NCI-H345 (cell line): ENCODE measurements around the gene BBOX1.

Experiments
- DNase-seq: peaks from one replicate; lab custom pipeline; 2025; lab: John Stamatoyannopoulos, UW

The BBOX1 gene

DNA sequence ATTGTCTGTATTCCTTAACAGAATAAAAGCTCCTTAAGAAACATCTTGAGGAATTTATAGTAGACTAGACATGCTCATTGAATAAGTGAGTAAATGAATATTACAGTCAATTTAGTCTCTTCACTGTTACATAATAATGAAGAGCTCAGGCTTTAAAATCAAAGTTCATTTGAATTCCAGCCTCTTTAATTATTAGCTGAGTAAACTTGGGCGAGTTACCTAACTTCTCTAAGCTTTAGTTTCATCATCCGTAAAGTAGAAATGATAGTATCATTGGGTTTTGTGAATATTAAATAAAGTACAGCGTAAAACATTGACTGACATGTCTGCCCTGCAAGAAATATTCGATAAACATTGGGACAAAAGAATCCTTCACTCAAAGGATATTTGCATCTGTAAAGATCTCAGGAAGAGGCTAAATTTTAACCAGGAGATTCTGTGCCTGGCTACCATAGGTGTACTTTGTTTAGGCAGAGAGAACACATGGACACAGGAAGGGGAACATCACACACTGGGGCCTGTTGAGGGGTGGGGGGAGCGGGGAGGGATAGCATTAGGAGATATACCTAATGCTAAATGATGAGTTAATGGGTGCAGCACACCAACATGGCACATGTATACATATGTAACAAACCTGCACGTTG lies 15.2 kb upstream of the BBOX1 start:
- DNase-seq: no peak

DNA sequence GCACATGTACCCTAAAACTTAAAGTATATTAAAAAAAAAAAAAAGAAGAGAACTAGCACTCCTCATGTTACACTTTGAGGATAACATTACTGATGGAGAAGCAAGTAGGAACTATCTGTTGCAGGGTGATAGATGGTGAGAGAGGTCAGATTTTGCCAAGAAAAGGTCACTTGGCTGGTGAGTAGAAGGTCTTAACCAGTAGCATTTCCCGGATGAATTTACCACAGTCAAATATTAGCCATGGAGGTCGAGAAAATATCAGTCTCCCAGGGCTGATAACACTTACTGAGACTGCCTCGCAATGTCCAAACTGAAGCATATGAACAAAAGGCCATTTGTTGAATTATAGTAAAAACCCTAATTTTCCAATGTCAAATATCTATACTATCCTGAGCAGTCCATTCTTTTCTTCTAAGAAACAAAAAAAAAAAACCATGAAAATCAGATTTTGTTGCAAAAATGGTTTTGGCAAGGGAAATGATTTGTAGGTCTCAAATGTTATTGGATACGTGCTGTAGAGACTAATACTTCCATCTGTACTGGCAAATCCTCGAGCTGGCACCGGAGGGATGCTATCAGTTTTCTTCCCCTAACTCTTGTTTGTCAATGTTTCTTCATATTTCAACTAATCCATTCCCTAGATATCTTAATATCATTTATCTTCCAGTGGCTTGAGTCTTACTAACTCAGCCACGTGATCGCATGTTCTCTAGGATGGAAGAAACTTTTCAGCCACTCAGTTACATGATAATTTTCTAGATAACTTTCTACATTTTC lies 14.5 kb upstream of the BBOX1 start:
- no peak for DNase-seq

DNA sequence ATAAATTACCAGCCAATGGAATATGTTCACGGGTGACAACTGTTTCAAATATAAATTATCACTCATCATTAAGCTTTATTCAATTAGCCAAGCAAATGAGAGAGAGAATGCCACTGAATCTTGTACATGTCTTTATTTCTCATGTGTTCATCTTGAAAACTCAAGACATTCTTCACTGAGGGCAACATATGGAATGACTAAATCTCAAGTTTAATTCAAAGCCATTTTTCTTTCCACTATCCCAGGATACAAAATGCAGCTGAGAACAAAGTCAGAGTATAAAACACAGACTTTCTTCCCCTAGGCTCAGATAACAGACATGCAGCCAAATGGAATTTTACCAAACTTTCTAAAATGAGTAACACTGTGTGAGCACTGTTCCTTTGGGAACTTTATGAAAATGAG lies 12.1 kb upstream of the BBOX1 start:
- DNase-seq: no peak

DNA sequence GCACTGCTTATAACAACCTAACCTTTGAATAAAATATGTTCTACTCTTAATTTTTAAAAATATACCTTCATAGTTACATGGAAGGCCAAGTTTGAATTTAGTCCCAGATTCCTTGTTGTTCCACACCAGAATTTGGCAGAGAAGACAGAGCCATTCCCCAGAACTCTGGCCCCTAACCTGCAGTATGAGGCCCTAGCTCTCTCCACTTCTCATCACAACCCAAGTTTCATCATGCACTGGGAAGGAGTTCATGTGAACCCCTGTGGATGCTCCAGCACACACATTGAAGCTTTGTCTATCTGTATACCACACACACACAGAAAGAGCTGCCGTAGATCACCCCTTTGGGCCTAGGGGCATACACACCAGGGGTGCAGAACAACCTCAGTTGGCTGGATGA lies 10.6 kb upstream of the BBOX1 start:
- no peak for DNase-seq

DNA sequence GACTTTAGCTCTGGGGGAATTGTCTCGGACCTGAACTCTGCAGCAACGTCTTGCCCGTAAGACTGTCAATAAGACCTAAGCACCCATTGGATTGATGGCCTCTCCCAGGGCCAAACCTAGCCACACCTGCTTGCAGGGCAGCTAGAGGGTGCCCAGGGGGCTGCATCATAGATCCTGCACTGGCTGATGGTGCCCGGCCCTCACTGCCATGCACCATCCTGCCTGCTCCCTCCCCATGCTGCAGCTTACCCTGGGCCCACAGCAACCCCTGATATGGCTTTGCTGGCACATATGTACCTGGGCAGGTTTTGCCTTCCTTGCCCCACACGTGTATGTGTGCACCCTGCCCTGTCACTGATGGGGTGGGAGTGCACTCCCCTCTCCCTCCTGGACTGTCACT lies 8.9 kb upstream of the BBOX1 start:
- no peak for DNase-seq

DNA sequence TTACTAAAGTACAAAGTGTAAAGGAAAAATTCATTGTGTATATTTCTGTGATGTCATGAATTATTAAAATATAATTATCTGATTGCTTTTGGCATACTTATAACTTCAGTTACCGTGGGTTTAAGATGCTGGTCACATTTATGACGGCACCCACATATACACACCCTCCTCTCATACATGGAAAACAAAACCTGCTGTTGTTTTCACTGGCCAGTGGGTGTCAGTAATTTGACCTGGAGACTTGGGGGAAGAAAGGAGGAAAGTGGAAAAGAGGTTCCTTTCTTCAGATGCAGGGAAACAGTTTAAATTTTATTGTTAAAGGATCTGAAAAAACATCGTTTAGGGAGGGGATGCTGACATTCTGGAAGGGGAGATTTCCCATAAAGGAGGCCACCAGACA lies 742 bp upstream of the BBOX1 start:
- DNase-seq: no peak

DNA sequence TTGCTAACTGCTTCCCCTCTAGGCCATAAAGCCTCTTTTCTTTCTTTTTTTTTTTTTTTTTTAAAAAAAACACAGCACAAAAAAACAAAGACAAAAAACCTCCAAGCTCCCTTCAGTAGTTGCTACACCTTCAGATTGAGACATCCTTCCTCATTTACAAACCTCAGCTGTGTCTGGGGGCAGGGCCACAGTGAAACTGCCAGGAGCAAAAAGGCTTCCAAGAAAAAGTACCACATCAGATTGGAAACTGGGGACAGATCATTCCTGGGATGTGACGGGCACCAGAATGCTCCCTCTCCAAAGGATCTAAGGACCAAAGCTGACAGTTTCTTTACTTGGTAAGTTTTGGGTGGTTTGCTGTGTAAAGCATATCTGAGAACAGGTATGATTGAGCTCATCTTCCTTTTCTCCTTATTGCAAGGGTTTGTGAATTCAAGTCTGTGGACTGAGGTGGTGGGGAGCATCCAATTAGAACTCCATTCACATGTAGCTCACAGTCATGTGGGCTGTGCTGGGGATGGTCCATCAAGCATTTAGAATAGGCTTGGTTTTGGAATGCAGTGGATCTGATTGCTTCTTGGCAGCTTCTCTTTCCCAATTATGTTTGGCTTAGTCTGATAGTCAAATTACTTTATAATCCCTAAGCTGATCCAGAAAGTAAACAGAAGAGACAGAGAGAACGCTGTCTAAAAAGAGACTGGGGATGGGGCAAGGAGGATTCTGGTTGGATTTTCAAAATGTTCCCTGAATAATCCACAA lies 705 bp downstream of the BBOX1 start:
- no peak for DNase-seq

DNA sequence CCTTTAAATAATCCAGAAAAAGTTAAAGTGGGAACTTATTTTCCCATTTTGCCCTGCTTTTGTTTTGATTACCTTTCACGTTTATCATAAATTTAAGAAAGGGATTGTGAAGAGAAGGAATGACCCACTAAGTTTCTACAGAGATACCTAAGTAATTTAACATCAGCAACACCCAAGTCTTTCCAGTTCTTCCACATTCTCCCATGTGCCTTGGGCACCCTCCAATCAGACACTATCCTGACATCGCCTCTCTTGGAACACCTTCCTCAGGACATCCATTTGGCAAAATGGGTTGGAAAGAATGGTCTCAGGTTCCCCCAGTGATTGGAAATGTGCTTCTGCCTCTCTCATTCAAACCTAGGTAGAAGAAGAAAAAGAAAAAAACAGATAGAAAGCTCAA lies 6.3 kb downstream of the BBOX1 start:
- no peak for DNase-seq

DNA sequence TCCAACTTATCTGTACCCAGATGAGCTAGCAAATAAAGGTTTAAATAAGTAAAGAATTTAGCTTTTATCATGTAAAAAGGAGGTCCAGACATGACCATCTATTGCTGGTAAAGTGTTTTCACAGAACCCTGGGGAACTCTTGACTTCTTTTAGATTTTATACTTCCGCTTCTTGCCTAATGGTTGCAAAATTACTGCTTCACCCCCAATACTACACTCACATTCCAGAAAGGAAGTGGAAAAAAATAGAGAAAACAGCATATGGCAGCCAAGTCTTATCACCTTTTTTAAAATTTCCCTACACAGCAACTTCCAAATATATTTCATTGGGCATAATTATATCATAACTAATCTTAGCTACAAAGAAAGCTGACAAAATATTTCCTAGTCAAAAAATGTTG lies 12.1 kb downstream of the BBOX1 start:
- DNase-seq: no peak

DNA sequence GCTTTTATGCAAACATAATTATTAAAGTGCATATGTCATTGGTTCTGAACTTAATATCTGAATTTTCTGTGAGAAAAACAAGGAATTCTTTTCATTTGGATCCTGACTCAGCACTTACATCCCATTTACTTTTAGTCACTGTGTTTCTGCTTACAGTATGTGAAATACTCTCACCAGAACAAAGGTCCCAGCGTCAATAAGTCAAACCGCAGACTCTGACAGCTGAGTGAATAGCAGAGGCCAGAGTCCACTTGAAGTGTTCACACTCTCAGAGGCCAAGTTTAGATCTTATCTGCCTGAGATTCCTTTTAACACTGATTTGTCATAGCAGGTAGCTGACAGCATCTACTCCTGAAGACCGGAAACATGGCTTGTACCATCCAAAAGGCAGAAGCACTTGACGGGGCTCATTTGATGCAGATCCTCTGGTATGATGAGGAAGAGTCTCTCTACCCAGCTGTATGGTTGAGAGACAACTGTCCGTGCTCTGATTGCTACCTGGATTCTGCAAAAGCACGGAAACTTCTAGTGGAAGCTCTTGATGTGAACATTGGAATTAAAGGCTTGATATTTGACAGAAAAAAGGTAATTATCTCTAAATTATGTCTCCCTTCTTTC lies 14.6 kb downstream of the BBOX1 start:
- no peak for DNase-seq

DNA sequence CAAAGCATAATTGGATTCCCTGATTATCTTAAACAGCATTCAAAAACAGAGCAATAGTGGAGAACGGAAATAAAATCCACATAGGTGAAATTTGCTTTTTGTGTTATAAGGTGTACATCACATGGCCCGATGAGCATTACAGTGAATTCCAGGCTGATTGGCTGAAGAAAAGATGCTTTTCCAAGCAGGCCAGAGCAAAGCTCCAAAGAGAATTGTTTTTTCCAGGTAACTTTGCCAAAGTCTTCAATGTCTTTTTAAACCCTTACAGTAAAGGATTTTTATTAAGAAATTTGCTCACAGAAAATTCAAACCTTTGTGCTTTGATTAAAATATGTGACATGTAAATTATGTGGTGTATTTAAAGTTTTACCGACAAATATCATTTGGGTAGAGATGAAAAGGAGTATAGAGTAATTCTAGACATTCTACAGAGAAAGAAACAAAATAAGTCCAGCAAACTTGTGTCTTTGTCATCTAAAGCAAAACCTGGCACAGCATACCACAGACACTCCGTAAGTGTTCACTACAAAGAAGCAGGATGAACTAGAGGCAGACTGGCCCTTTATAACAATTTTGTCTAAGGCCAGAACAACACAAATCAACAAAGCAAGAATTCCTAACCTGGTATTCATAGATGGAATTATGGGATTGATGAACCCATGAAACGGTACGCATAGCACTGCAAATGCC lies 16.6 kb downstream of the BBOX1 start:
- no peak for DNase-seq

DNA sequence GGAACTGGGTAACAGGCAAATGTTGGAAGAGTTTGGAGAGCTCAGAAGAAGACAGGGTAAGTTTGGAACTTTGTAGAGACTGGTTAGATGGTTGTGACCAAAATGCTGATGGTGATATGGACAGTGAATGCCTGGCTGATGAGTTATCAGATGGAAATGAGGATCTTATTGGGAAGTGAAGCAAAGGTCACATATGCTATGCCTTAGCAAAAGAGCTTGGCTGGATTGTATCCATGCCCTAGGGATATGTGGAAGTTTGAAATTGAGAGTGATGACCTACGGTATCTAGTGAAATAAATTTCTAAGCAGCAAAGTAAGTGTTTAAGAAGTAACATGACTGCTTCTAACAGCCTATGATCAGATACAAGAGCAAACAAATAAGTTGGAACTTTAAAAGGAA lies 17.8 kb downstream of the BBOX1 start:
- no peak for DNase-seq

DNA sequence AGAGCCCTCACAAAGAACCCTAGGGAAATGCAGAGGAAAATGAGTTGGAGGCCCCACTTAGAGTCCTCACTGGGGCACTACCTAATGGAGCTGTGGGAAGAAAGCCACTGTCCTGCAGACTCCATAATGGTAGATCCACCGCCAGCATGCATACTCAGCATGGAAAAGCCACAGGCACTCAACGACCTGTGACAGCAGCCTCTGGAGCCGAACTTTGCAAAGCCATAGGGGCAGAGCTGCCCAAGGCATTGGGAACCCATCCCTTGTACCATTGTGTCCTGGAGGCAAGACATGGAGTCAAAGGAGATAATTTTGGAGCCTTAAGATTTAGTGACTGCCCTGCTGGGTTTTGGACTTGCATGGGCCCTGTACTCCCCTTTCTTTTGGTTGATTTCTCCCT lies 18.8 kb downstream of the BBOX1 start:
- DNase-seq: no peak

DNA sequence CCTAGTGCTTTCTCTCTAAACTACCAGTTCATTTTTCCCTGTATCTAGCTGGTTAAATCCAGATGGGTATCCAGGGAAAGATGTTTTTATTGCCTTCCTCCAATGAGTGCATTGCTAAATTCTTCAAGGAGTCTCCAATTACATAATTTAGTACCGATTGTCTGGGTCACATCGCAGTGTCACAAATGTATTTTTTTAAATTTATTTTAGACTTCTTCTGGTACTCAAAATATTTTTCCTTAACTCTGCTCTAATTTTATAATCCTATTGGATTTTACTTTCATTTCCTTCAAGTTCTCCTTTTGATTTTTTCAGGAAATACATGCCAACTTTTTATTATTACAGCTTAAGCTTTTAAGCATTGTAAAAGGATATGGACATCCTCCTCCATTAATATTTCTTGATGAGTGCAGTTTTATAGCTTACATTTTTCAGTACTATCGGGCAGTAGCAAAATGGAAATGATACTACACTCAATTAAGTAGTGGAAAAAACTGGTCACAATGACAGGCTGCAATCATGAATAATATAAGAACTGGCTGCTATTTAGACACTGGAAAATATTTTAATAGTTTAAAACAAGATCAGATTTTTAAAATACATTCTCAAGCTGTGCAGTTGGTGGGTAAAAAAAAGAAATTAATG lies 20.3 kb downstream of the BBOX1 start:
- DNase-seq: no peak

DNA sequence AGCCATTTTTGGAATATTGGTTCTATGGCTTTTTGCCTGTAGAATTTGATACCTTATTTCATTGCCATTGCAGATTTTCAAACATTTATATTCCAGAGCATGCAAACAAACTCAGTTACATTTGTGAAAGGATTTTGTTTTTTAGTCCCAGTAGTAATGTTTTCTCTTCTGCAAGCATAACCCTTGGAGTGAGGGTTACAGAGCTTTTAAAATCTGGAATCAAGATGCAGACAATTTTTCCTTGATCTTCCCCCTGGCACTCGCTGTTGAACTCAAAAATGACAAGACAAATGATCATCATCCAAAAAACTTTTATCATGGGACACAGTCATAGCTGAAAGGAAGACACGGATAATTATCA lies 20.8 kb downstream of the BBOX1 start:
- no peak for DNase-seq

DNA sequence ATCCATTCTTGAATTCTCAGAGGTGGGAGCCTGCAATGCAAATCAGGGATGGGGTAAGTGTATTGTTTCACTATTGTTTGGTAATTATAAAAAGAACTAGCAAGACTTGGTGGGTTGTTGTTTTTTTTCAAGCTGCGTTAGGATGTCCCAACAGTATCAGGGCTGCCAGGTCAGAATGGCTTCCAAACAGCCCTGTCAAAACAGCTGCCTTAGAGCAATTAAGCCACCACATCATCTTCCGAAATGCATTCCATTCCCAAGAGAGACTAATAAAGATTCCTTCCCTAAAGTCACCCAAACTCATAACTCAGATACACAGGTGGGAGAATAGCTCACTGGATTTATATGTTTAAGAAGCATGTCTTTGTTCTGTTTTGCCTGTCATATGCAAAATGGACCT lies 23.5 kb downstream of the BBOX1 start:
- no peak for DNase-seq

DNA sequence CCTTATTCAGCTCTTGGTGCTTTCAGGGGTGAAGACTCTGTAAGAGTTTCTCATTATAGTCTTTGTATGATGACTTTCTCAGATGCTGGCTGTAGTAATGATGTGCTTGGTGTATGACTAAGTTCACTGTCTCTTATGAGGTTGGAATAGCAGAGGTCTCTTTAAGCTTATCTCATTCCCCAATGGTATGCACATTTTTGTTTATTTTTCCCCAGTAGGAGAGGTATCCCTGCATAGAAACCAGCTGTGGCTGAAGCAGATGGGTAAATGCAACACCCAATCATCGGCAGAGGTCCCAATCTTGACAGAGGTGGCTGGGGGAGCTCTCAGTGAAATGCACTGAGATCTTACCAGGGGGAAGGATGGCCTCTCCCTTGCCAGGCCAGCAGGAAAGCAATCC lies 34.6 kb downstream of the BBOX1 start:
- DNase-seq: no peak

DNA sequence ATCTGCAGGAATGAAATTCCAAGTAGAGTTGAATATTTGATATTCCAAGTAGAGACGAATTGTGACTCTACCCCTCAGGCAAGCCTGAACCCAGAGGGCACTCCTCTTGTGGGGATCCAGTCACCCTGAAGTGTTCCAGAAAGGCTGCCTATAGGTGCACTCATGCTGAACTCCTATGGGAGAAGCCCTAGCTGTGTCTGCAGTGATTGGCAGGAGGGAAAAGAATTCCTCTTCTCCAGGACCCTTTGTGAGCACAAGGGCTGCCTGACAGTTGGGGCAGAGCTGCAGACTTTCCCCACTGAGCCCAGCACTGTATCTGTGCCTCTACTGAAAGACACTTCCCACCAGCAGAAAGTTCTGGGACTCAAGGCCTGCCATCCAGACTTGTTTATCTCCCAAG lies 35.0 kb downstream of the BBOX1 start:
- DNase-seq: no peak

DNA sequence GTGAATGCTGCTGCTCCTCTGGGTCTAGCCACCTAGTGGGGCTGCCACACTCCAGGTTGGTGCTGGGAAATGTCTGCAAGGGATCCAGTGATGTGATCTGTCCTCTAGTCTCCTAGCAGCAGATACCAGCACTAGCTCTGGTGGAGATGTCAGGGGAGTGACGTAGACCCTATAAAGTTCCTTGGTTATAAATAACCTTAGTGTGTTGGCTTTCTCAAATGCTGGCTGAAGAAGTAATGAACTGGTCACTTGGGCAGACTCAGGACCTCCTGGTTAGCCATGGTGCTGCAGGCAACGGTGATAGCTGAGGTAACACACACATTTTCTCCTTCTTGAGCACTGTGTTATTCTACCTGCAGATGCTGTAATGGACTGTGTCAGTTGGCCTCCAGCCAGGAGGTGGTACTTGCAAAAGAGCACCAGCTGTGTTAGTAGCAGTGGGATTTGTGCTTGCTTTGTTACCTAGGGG lies 35.5 kb downstream of the BBOX1 start:
- DNase-seq: peak; percentile 85

DNA sequence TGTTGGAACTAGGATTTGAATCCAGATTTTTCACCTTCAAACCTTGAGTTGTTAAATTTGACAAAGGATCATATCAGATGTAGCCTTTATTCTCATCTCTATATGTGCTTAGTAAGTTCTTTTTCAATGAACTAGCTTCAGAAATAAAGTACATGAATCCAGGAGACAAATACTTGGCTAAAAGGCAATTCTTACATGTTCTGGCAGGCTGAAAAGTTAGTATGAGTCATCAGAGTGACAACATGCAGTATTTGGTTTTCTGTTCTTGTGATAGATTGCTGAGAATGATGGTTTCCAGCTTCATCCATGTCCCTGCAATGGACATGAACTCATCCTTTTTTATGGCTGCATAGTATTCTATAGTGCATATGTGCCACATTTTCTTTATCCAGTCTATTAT lies 40.4 kb downstream of the BBOX1 start:
- no peak for DNase-seq

DNA sequence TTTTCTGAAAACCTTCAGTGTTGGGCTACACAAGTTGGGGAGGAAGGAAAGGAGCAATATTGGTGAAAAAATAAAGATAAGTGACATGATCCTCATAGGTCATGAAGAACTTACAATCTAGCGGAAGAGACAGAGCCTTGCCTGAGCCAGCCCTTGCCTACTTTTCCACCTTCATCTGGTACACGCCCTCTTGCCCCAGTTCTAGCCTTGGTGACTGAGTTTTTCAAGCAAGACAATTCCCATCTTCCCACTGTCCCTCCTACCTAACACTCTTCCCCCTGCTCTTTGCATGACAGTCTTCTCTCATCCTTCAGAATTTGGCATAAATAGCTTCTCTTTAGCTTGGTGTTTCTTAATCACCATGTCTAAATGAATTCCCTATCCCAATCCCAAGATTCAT lies 42.6 kb downstream of the BBOX1 start:
- DNase-seq: no peak

DNA sequence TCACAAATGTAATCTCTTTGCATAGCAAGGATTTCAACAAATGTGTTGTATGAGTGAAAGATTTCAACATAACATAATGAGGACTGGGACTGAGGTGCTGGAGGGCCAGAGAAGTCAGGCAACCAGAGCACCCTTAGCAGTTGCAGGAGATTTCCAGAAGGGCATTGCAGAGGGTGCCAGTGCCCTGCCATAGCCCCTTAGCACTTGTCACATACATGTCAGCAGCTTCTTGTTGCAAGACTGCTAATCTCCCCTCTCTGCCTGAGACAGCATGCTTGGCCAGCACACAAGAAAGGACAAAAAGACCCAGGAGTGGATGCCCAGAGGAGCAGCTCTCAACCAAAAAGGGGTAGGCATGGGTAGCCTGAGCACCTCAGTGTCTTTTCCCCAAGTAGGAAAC lies 43.2 kb downstream of the BBOX1 start:
- DNase-seq: no peak
